CD4-positive, CD25-positive, alpha-beta regulatory T cell (primary cell): ENCODE data around the gene PRKCA. TPM values are rescaled to one million over a fixed set of nuclear protein-coding genes. Genes with fewer than 3 reads are reported as not detected.

Experiments
- ATAC-seq, 2 donors: fragments of 150-1000 bp; cut with Tn5 transposase; one replicate each; pipeline ENCODE4 v1.10.0; 2021; ENCODE audit warnings: low read depth in 2 of 2, moderate number of reproducible peaks in 2 of 2, moderate library complexity in 1 of 2
- DNase-seq, 3 donors: peaks; one replicate each; pipeline versions ENCODE4 v3.0.0 to v3.0.0-alpha.2; 2012 to 2022; ENCODE audit warnings: mixed read lengths in 1 of 3
- H3K27ac ChIP-seq: one replicate; pipeline ENCODE4 v1.7.0; 2013; ENCODE audit warnings: mild to moderate bottlenecking, low read length; ENCODE audit not compliant: insufficient read depth, poor library complexity, severe bottlenecking
- H3K27me3 ChIP-seq: one replicate; pipeline ENCODE4 v1.7.0; 2013; ENCODE audit warnings: low read length; ENCODE audit not compliant: control insufficient read depth, insufficient read depth
- H3K36me3 ChIP-seq: one replicate; pipeline ENCODE4 v1.7.0; 2013; ENCODE audit warnings: mild to moderate bottlenecking, low read length, moderate library complexity; ENCODE audit not compliant: control insufficient read depth, insufficient read depth
- H3K4me1 ChIP-seq: 2 replicates; pipeline ENCODE4 v1.7.0; 2013; ENCODE audit warnings: mild to moderate bottlenecking, low read length; ENCODE audit not compliant: insufficient read depth, control insufficient read depth, poor library complexity, severe bottlenecking
- H3K4me3 ChIP-seq: one replicate; pipeline ENCODE4 v1.7.0; 2013; ENCODE audit warnings: low read depth, mild to moderate bottlenecking, low read length, moderate library complexity
- H3K9me3 ChIP-seq, 2 experiments: 1 replicate in 1 of 2; 2 replicates in 1 of 2; pipeline ENCODE4 v1.7.0; 2013; ENCODE audit warnings: low read length in 2 of 2, mild to moderate bottlenecking in 1 of 2, moderate library complexity in 1 of 2; ENCODE audit not compliant: control insufficient read depth in 2 of 2
- H3K27ac Mint-ChIP-seq, 3 donors: one replicate each; pipeline ENCODE4 v1.8.0; 2020 to 2022; ENCODE audit warnings: mild to moderate bottlenecking in 3 of 3, mixed read lengths in 3 of 3, moderate library complexity in 2 of 3
- H3K27me3 Mint-ChIP-seq: one replicate; pipeline ENCODE4 v1.8.0; 2022; ENCODE audit warnings: mild to moderate bottlenecking, mixed read lengths
- H3K36me3 Mint-ChIP-seq: one replicate; pipeline ENCODE4 v1.8.0; 2020; ENCODE audit warnings: mixed read lengths
- H3K4me1 Mint-ChIP-seq, 4 donors: one replicate each; pipeline ENCODE4 v1.8.0; 2020 to 2022; ENCODE audit warnings: mixed read lengths in 4 of 4, mild to moderate bottlenecking in 1 of 4
- H3K4me3 Mint-ChIP-seq, 4 donors: one replicate each; pipeline ENCODE4 v1.8.0; 2020 to 2022; ENCODE audit warnings: mild to moderate bottlenecking in 4 of 4, mixed read lengths in 4 of 4, moderate library complexity in 3 of 4
- H3K9me3 Mint-ChIP-seq, 7 donors: one replicate each; pipeline ENCODE4 v1.8.0; 2020 to 2022; ENCODE audit warnings: mixed read lengths in 7 of 7, mild to moderate bottlenecking in 3 of 7, moderate library complexity in 2 of 7
- polyA plus RNA-seq, 4 donors: library from polyadenylated mRNA; unstranded; fragments of 300-500 nt; fragmentation: Illumina TruSeq; gene quantifications; one replicate each; pipeline ENCODE4 v1.2.3, GENCODE V29; 2021
- total RNA-seq: library from RNA; stranded (reverse); gene quantifications from one replicate; pipeline ENCODE4 v1.2.3, GENCODE V29; 2022

The PRKCA gene
- total and polyA plus RNA-seq, 5 donors from 2014 or later: 0.60 to 84.0 (median 2.0) TPM

GRCh38 chr17:66679631-66680517 is 377.5 kb downstream of the PRKCA start:
- Mint-ChIP-seq H3K27me3 (no peaks in the 10 kb centered on the region), H3K4me1 (peaks cover 0 to 22% (median 8%) of the 10 kb centered on the region in 4 donors), H3K4me3 (no peak overlapping the region), H3K36me3 (peaks cover 22% of the 10 kb centered on the region), H3K27ac (peak overlapping the region in 1 of 3 donors; percentile 65), H3K9me3 (peaks cover 0 to 2% (median 0%) of the 10 kb centered on the region in 7 donors)
- no peak for DNase-seq
- H3K27me3 ChIP-seq: no peaks in the 10 kb centered on the region
- H3K27ac ChIP-seq: no peak overlapping the region
- ATAC-seq: no peak
- no peaks in the 10 kb centered on the region for H3K9me3 ChIP-seq
- H3K4me1 ChIP-seq: no peaks in the 10 kb centered on the region
- no peaks in the 10 kb centered on the region for H3K36me3 ChIP-seq
- no peak overlapping the region for H3K4me3 ChIP-seq

- H3K27ac ChIP-seq: no peak overlapping the region
- no peak overlapping the region for H3K27ac Mint-ChIP-seq
- ATAC-seq (no peak), DNase-seq (no peak)
- H3K4me3 ChIP-seq: no peak overlapping the region
- H3K4me3 Mint-ChIP-seq: no peak overlapping the region
- H3K27me3 ChIP-seq: no peaks in the 10 kb centered on the region
- H3K36me3 ChIP-seq: peaks cover 12% of the 10 kb centered on the region
- H3K9me3 ChIP-seq: no peaks in the 10 kb centered on the region
- peaks cover 0 to 2% (median 0%) of the 10 kb centered on the region in 7 donors for H3K9me3 Mint-ChIP-seq
- H3K4me1 Mint-ChIP-seq: peaks cover 0 to 20% (median 9%) of the 10 kb centered on the region in 4 donors
- H3K36me3 Mint-ChIP-seq: peaks cover 22% of the 10 kb centered on the region
- H3K4me1 ChIP-seq: no peaks in the 10 kb centered on the region
- H3K27me3 Mint-ChIP-seq: no peaks in the 10 kb centered on the region
Measured at GRCh38 chr17:66682283-66682682, 379.9 kb downstream of the PRKCA start.

GRCh38 chr17:66684261-66684660 is 381.8 kb downstream of the PRKCA start:
- no peaks in the 10 kb centered on the region for H3K27me3 Mint-ChIP-seq

GRCh38 chr17:66684731-66685130 is 382.3 kb downstream of the PRKCA start:
- H3K27me3 Mint-ChIP-seq: no peaks in the 10 kb centered on the region
- ATAC-seq (no peak), DNase-seq (no peak)
- H3K27ac Mint-ChIP-seq: no peak overlapping the region
- Histone ChIP-seq H3K27ac (no peak overlapping the region), H3K36me3 (peaks cover 34% of the 10 kb centered on the region), H3K27me3 (no peaks in the 10 kb centered on the region), H3K4me1 (no peaks in the 10 kb centered on the region), H3K9me3 (no peaks in the 10 kb centered on the region), H3K4me3 (no peak overlapping the region)
- H3K4me3 Mint-ChIP-seq: no peak overlapping the region
- H3K9me3 Mint-ChIP-seq: peaks cover 0 to 3% (median 0%) of the 10 kb centered on the region in 7 donors
- H3K4me1 Mint-ChIP-seq: peaks cover 0 to 8% (median 3%) of the 10 kb centered on the region in 4 donors
- H3K36me3 Mint-ChIP-seq: peaks cover 25% of the 10 kb centered on the region

More at GRCh38 chr17:66684261-66684660, 381.8 kb downstream of the PRKCA start:
- no peak overlapping the region for H3K4me3 Mint-ChIP-seq
- no peaks in the 10 kb centered on the region for H3K9me3 ChIP-seq
- H3K4me1 ChIP-seq: no peaks in the 10 kb centered on the region
- no peaks in the 10 kb centered on the region for H3K27me3 ChIP-seq
- H3K36me3 ChIP-seq: peaks cover 30% of the 10 kb centered on the region
- ATAC-seq (no peak), DNase-seq (no peak)
- peaks cover 25% of the 10 kb centered on the region for H3K36me3 Mint-ChIP-seq
- H3K27ac ChIP-seq: no peak overlapping the region
- no peak overlapping the region for H3K4me3 ChIP-seq
- H3K27ac Mint-ChIP-seq: peak overlapping the region in 1 of 3 donors; percentile 8
- H3K4me1 Mint-ChIP-seq: peaks cover 0 to 12% (median 5%) of the 10 kb centered on the region in 4 donors
- peaks cover 0 to 1% (median 0%) of the 10 kb centered on the region in 7 donors for H3K9me3 Mint-ChIP-seq

- Histone ChIP-seq H3K9me3 (no peaks in the 10 kb centered on the region), H3K27ac (no peak overlapping the region), H3K27me3 (no peaks in the 10 kb centered on the region), H3K4me1 (no peaks in the 10 kb centered on the region), H3K4me3 (no peak overlapping the region), H3K36me3 (peaks cover 46% of the 10 kb centered on the region)
- no peak overlapping the region for H3K4me3 Mint-ChIP-seq
- no peak for DNase-seq
- H3K9me3 Mint-ChIP-seq: peaks cover 0 to 4% (median 0%) of the 10 kb centered on the region in 7 donors
- H3K36me3 Mint-ChIP-seq: peaks cover 38% of the 10 kb centered on the region
- no peak for ATAC-seq
- H3K4me1 Mint-ChIP-seq: peaks cover 0 to 11% (median 5%) of the 10 kb centered on the region in 4 donors
- no peaks in the 10 kb centered on the region for H3K27me3 Mint-ChIP-seq
- no peak overlapping the region for H3K27ac Mint-ChIP-seq
Measured at GRCh38 chr17:66686601-66687000, 384.2 kb downstream of the PRKCA start.

GRCh38 chr17:66687570-66688284 is 385.3 kb downstream of the PRKCA start:
- no peaks in the 10 kb centered on the region for H3K27me3 ChIP-seq
- H3K4me3 ChIP-seq: no peak overlapping the region
- H3K4me1 ChIP-seq: no peaks in the 10 kb centered on the region
- H3K36me3 ChIP-seq: peaks cover 57% of the 10 kb centered on the region
- Mint-ChIP-seq H3K4me1 (peaks cover 2 to 9% (median 6%) of the 10 kb centered on the region in 4 donors), H3K36me3 (peaks cover 49% of the 10 kb centered on the region), H3K4me3 (no peak overlapping the region), H3K27ac (peak overlapping the region in 1 of 3 donors; percentile 75), H3K27me3 (no peaks in the 10 kb centered on the region), H3K9me3 (peaks cover 0 to 4% (median 0%) of the 10 kb centered on the region in 7 donors)
- H3K9me3 ChIP-seq: no peaks in the 10 kb centered on the region
- no peak for DNase-seq
- ATAC-seq: no peak
- no peak overlapping the region for H3K27ac ChIP-seq

- no peaks in the 10 kb centered on the region for H3K27me3 Mint-ChIP-seq
- H3K27me3 ChIP-seq: no peaks in the 10 kb centered on the region
- peaks cover 62% of the 10 kb centered on the region for H3K36me3 ChIP-seq
- DNase-seq: no peak
- no peak overlapping the region for H3K4me3 ChIP-seq
- H3K9me3 ChIP-seq: no peaks in the 10 kb centered on the region
- H3K27ac ChIP-seq: no peak overlapping the region
- H3K4me1 ChIP-seq: no peaks in the 10 kb centered on the region
- peaks cover 63% of the 10 kb centered on the region for H3K36me3 Mint-ChIP-seq
- peaks cover 2 to 8% (median 5%) of the 10 kb centered on the region in 4 donors for H3K4me1 Mint-ChIP-seq
- H3K27ac Mint-ChIP-seq: no peak overlapping the region
- H3K9me3 Mint-ChIP-seq: peaks cover 0 to 4% (median 0%) of the 10 kb centered on the region in 7 donors
- ATAC-seq: no peak
- H3K4me3 Mint-ChIP-seq: no peak overlapping the region
Measured at GRCh38 chr17:66689221-66689620, 386.8 kb downstream of the PRKCA start.
